Left renal cortex interstitium (tissue), 4 donors: ENCODE results near the gene CD200R1L. TPM values are rescaled to one million over a fixed set of nuclear protein-coding genes. Genes with fewer than 3 reads are reported as not detected.

Source experiments
- DNase-seq, 4 donors: peaks; one replicate each; pipeline ENCODE4 v3.0.0-alpha.2; 2013; ENCODE audit warnings: low read depth in 4 of 4, low spot score in 2 of 4, missing footprints in 1 of 4
- polyA plus RNA-seq, 4 donors: library from polyadenylated mRNA; unstranded; fragments of 120-200 nt; gene quantifications; one replicate each; pipeline ENCODE4 v1.2.1, GENCODE V29; 2013; ENCODE audit not compliant: insufficient read length in 4 of 4

Gene CD200R1L
- polyA plus RNA-seq, 4 donors = not detected

GRCh38 chr3:112822064-112823055, 24.3 kb downstream of the CD200R1L start:
- DNase-seq = no peak

- DNase-seq = no peak
These were observed 28.4 kb downstream of the CD200R1L start for GRCh38 chr3:112818289-112818688.

DNA sequence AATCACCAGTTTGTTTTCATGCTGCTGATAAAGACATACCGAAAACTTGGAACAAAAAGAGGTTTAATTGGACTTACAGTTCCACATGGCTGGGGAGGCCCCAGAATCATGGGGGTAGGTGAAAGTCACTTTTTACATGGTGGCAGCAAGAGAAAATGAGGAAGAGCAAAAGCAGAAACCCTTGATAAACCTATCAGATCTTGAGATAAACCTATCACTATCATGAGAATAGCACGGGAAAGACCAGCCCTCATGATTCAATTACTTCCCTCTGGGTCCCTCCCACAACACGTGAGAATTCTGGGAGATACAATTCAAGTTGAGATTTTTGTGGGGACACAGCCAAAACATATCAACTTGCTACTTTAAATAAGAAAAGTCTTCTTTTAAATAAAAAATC, 28.9 kb downstream of the CD200R1L start:
- no peak for DNase-seq

DNA sequence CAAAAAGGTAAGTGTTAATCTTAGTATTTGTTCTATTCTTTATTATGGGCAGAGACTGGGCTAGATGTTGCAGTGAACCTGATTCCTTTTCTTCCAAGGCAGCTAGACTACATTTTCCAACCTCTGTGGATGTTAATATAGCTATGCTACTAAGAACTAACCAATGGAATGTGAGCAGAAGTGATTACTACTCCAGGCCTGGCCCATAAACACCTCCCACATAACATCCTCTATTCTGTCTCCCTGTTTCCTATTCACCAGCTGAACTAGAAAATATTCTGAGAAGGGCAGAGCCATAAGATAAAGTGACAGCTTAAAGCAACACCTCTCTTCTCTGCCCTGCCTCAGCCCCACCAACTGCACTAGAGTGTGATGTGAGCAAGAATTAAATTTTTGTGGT, 29.4 kb downstream of the CD200R1L start:
- DNase-seq = no peak

DNA sequence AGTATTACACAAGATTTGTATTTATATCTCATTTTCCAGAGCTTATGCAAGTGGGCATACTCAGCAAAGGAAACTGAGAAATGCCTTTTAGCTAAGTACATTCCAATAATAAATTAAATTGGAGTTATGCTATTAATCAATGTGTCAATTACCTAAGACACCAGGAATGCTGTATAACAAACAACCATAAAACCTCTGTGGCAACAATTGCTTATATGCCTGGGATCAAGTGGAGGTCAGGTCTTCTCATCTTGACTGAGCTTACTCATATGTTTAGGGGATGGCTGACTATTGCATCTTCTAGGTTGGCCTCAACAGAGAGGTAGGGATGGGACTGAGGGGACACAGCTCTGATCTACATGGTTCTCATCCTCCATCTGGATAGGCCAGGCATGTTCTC, 30.7 kb downstream of the CD200R1L start:
- no peak for DNase-seq

DNA sequence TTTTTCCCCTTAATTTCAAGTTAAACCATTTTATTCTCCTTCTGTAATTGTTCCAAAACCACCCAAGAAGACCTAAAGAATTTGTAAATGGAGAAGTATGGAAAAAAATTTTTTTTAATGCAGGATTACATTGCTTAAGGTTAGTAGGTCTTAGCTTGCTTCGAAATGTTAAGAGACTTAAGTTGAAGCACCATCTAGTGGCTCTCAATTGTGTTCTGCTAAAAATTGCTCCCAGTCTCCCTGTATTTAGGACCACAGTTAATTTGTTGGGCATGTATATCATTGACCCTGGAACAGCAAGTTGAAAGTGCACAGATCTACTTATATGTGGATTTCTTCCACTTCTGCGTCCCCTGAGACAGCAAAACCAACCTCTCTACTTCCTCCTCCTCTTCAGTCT, 32.4 kb downstream of the CD200R1L start:
- DNase-seq = no peak

DNA sequence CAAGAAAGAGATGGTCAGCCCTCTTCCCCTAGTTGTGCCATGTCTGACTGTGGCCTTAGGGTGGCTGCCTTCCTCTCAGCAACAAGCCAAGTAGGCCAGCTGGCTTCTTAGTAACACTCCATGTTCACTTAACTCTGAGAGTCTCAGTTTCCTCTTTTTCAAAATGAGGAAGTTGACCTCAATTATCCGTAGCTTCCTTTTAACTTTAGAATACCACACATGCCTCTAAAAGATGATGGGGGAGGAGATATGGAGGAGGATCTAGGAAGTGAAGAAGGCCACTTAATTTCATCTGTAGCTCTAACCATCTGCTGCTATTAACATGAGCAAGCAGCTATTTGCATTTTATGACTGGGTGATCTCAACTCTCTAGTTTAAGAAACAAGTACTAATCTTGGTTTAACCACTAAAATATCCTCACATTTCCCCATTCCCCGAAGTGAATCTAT, 32.9 kb downstream of the CD200R1L start:
- DNase-seq = no peak

- DNase-seq = no peak
These were observed 33.6 kb downstream of the CD200R1L start for GRCh38 chr3:112813016-112813415.

GRCh38 chr3:112811917-112812660, 34.6 kb downstream of the CD200R1L start:
- DNase-seq = no peak

- DNase-seq = peak in 3 of 4 donors; percentile 28 to 52 (median 48)
These were observed 35.4 kb downstream of the CD200R1L start for GRCh38 chr3:112811131-112811884.

- no peak for DNase-seq
These were observed 36.1 kb downstream of the CD200R1L start for GRCh38 chr3:112810561-112810960.

DNA sequence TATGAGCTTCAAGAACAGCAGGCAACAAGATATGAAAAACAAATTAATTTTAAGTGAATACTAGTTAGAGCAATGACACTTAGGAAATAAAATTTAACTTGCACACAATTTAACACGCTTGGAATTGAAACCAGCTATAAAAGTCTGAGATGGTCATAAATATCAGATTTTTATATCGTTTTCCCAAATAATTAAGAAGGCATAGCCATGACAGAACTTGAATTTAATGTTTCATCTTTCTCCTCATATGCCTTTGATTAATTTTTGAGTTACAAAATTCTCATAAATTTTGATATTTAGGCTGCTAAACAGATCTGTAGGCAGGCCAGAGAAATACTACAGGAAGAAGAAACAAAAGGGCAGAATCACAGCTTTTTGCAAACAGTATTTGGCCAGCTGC, 38.5 kb downstream of the CD200R1L start:
- DNase-seq = no peak

DNA sequence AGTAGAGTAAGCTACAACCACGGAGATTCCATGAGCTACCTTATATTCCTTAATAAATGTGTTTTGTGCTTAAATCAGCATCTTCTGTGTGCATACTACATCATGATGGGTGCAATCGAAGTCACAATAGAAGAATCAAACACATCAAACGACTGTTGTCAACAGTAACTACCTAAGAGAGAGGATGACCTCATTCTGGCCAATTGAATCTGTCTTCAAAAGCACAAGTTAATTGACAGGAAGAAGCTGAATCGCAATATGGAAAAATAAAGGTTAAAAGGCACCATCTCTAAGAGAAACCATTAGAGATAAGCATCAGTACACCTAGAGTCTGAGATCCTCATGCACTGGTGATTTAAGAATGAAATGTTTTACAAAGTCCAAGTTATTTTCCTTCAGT, 39.0 kb downstream of the CD200R1L start:
- no peak for DNase-seq

DNA sequence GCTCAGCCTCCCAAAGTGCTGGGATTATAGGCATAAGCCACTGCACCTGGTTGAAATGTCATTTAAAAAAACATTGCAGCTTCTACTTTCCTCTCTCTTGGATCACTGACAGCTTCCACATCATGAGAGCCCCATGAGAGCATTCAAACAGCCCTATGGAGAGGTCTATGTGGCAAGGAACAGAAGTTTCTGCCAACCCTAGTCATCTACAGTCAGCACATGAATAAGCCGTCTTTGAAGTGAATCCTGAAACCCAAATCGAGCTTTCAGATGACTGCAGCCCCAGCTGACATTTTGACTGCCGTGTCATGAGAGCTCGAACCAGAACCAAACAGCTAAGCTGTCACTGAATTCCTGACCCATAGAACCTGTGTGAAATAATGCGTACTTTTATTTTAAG, 39.8 kb downstream of the CD200R1L start:
- no peak for DNase-seq

- no peak for DNase-seq
These were observed 41.5 kb downstream of the CD200R1L start for GRCh38 chr3:112805126-112805525.

GRCh38 chr3:112804021-112804420, 42.6 kb downstream of the CD200R1L start:
- DNase-seq = no peak

GRCh38 chr3:112803467-112803866, 43.2 kb downstream of the CD200R1L start:
- DNase-seq = no peak

- DNase-seq = no peak
These were observed 44.3 kb downstream of the CD200R1L start for GRCh38 chr3:112802338-112802737.

DNA sequence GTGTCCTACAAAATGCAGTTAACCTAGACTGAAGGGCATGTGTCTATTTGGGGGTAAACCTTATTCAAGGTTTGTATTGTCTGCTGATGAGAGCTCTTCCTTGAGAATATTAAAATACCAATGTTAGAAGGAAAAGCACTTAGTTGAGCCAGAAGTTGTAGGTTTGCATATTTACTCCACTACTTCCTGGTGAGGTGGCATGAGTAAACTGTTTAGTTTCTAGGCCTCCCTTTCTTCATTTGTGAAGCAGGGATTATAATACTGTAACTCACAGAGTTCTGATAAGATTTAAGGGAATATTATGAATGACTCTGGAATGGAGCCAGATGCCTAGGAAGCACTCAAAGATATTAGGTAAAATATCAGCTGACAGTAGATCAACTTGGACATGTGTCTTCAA, 46.7 kb downstream of the CD200R1L start:
- DNase-seq = no peak

- DNase-seq = no peak
These were observed 52.0 kb downstream of the CD200R1L start for GRCh38 chr3:112794622-112795172.
